ENCODE measurements around the gene ABLIM1.

Gene ABLIM1

GRCh38 chr10:114688786-114689185, 30.7 kb upstream of the ABLIM1 start:
- no peaks in the 10 kb centered on the region for H4K20me1 ChIP-seq (ENCODE audit: insufficient read depth, low read length)
- no peak overlapping the region for H2AFZ ChIP-seq (ENCODE audit: low read length)
- no peaks in the 10 kb centered on the region for H3K9me3 ChIP-seq (replicated peaks; ENCODE audit: insufficient read depth, low read length)
- H3K36me3 ChIP-seq (replicated peaks; ENCODE audit: insufficient read depth, low read length): no peaks in the 10 kb centered on the region
- no peaks in the 10 kb centered on the region for H3K79me2 ChIP-seq (ENCODE audit: low read length)
- TF ChIP-seq EZH2 (optimal IDR thresholded peaks at IDR 0.05; ENCODE audit: low read depth, low read length) (no peak), EZH2phosphoT487 (IDR thresholded peaks at IDR 0.05; ENCODE audit: low read length) (no peak)
- TF ChIP-seq, protein P1, sequence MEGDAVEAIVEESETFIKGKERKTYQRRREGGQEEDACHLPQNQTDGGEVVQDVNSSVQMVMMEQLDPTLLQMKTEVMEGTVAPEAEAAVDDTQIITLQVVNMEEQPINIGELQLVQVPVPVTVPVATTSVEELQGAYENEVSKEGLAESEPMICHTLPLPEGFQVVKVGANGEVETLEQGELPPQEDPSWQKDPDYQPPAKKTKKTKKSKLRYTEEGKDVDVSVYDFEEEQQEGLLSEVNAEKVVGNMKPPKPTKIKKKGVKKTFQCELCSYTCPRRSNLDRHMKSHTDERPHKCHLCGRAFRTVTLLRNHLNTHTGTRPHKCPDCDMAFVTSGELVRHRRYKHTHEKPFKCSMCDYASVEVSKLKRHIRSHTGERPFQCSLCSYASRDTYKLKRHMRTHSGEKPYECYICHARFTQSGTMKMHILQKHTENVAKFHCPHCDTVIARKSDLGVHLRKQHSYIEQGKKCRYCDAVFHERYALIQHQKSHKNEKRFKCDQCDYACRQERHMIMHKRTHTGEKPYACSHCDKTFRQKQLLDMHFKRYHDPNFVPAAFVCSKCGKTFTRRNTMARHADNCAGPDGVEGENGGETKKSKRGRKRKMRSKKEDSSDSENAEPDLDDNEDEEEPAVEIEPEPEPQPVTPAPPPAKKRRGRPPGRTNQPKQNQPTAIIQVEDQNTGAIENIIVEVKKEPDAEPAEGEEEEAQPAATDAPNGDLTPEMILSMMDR (IDR thresholded peaks at IDR 0.05; ENCODE audit: low read length): no peak
- no peak overlapping the region for H3K9ac ChIP-seq (ENCODE audit: low read length)
- no peaks in the 10 kb centered on the region for H3K9me2 ChIP-seq (replicated peaks; ENCODE audit: insufficient read depth, low read length)
- H3K27ac ChIP-seq (ENCODE audit: low read length): no peak overlapping the region
- no peaks in the 10 kb centered on the region for H3K4me1 ChIP-seq (ENCODE audit: low read length)
- H3K4me3 ChIP-seq (ENCODE audit: low read length): no peak overlapping the region
- H3K4me2 ChIP-seq (ENCODE audit: low read depth, low read length): no peak overlapping the region
- no peaks in the 10 kb centered on the region for H3F3A ChIP-seq (ENCODE audit: insufficient read depth, low read length)
- no peak for DNase-seq
- H3K27me3 ChIP-seq (replicated peaks; ENCODE audit: insufficient read depth, low read length): no peaks in the 10 kb centered on the region

DNA sequence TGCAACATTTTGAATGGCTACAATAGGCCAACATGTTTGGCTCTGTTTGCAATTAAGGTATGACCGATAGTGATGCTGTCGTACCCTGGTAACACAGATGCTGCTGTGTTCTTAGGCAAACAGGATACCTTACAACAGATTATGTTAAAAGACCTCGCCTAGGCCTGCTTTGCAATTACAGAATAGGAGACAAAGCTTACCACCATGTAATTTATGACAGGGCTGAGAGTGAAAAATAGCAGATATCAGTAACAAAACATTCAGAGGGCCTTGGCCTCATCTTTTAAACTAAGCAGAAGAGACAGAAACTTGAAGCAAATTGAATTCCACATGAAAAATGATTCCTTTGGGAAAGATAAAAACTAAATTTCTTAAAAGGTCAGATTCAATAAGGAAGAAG, 29.4 kb upstream of the ABLIM1 start:
- H2AFZ ChIP-seq (ENCODE audit: low read length): no peak overlapping the region
- TF ChIP-seq EZH2 (optimal IDR thresholded peaks at IDR 0.05; ENCODE audit: low read depth, low read length): no peak
- TF ChIP-seq EZH2phosphoT487 (IDR thresholded peaks at IDR 0.05; ENCODE audit: low read length): no peak
- TF ChIP-seq, protein P1 (IDR thresholded peaks at IDR 0.05; ENCODE audit: low read length): no peak
- no peaks in the 10 kb centered on the region for H3K36me3 ChIP-seq (replicated peaks; ENCODE audit: insufficient read depth, low read length)
- no peak overlapping the region for H3K27ac ChIP-seq (ENCODE audit: low read length)
- no peaks in the 10 kb centered on the region for H3K27me3 ChIP-seq (replicated peaks; ENCODE audit: insufficient read depth, low read length)
- H3K9me3 ChIP-seq (replicated peaks; ENCODE audit: insufficient read depth, low read length): no peaks in the 10 kb centered on the region
- H4K20me1 ChIP-seq (ENCODE audit: insufficient read depth, low read length): no peaks in the 10 kb centered on the region
- H3K79me2 ChIP-seq (ENCODE audit: low read length): no peaks in the 10 kb centered on the region
- no peak overlapping the region for H3K4me2 ChIP-seq (ENCODE audit: low read depth, low read length)
- no peak for DNase-seq
- H3K4me1 ChIP-seq (ENCODE audit: low read length): no peaks in the 10 kb centered on the region
- H3K9ac ChIP-seq (ENCODE audit: low read length): no peak overlapping the region
- H3F3A ChIP-seq (ENCODE audit: insufficient read depth, low read length): no peaks in the 10 kb centered on the region
- H3K9me2 ChIP-seq (replicated peaks; ENCODE audit: insufficient read depth, low read length): no peaks in the 10 kb centered on the region
- H3K4me3 ChIP-seq (ENCODE audit: low read length): no peak overlapping the region

DNA sequence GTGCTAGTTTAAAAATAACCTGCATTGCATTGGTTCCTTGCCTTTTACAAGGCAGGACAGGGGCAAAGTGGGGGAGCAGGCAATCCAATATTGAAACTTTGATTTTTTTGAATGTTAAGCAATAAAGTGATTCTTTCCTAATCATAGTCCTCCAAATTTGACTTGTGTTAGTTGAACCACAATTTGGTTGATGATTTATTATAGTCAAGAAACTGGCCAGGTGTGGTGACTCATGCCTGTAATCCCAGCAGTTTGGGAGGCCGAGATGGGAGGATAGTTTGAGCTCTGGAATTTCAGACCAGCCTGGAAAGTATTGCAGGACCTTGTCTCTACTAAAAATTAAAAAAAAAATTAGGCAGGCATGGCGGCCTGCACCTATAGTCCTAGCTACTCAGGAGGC, 27.9 kb upstream of the ABLIM1 start:
- no peaks in the 10 kb centered on the region for H3K79me2 ChIP-seq (ENCODE audit: low read length)
- H4K20me1 ChIP-seq (ENCODE audit: insufficient read depth, low read length): no peaks in the 10 kb centered on the region
- no peak overlapping the region for H3K9ac ChIP-seq (ENCODE audit: low read length)
- TF ChIP-seq EZH2 (optimal IDR thresholded peaks at IDR 0.05; ENCODE audit: low read depth, low read length) (no peak), EZH2phosphoT487 (IDR thresholded peaks at IDR 0.05; ENCODE audit: low read length) (no peak)
- TF ChIP-seq, protein P1 (IDR thresholded peaks at IDR 0.05; ENCODE audit: low read length): no peak
- H3K4me1 ChIP-seq (ENCODE audit: low read length): no peaks in the 10 kb centered on the region
- no peak for DNase-seq
- no peaks in the 10 kb centered on the region for H3K9me2 ChIP-seq (replicated peaks; ENCODE audit: insufficient read depth, low read length)
- H3K4me2 ChIP-seq (ENCODE audit: low read depth, low read length): no peak overlapping the region
- H3K27ac ChIP-seq (ENCODE audit: low read length): no peak overlapping the region
- H3K4me3 ChIP-seq (ENCODE audit: low read length): no peak overlapping the region
- no peak overlapping the region for H2AFZ ChIP-seq (ENCODE audit: low read length)
- H3F3A ChIP-seq (ENCODE audit: insufficient read depth, low read length): no peaks in the 10 kb centered on the region
- H3K9me3 ChIP-seq (replicated peaks; ENCODE audit: insufficient read depth, low read length): no peaks in the 10 kb centered on the region
- no peaks in the 10 kb centered on the region for H3K36me3 ChIP-seq (replicated peaks; ENCODE audit: insufficient read depth, low read length)
- no peaks in the 10 kb centered on the region for H3K27me3 ChIP-seq (replicated peaks; ENCODE audit: insufficient read depth, low read length)

Measured in MM.1S (cell line).